ENCODE results near the gene PTPRD. TPM values are rescaled to one million over a fixed set of nuclear protein-coding genes. Genes with fewer than 3 reads are reported as not detected.
"Not testable (repeated sequence)": the region's sequence is repeated elsewhere in the genome, so short reads cannot be mapped to it uniquely, and the experiment has no call there.

The PTPRD gene
- total RNA-seq, 1 donor from 2014 or later = 6.9 TPM

DNA sequence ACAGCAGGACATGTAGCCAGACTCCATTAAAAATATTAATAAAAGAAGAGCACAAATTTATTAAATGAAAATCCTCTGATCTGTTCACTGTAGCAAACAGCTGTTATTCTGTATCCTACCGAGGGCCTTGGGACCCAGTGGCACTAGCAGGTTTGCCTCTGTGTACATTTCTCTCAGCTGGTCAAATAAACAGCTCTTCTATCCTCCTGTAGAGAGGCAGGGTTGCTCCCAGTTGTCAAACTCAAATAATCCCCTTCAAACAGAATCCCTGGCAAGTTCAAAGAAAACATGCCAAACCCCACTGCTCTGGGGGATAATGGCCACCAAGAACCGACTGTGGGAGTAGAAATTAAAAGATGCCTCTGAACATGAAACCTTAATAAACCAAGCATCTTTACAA lies 1551.2 kb downstream of the PTPRD start:
- intact Hi-C loops (cut with DNase I) = no loop called here
- no peak for DNase-seq (ENCODE audit: low spot score in 2 of 2)
- Histone ChIP-seq H3K27me3 (no peaks in the 10 kb centered on the region), H3K4me1 (no peaks in the 10 kb centered on the region), H3K4me3 (no peak overlapping the region), H3K36me3 (no peaks in the 10 kb centered on the region), H3K9me3 (no peaks in the 10 kb centered on the region), H3K27ac (no peak overlapping the region)
- TF ChIP-seq, protein P1, sequence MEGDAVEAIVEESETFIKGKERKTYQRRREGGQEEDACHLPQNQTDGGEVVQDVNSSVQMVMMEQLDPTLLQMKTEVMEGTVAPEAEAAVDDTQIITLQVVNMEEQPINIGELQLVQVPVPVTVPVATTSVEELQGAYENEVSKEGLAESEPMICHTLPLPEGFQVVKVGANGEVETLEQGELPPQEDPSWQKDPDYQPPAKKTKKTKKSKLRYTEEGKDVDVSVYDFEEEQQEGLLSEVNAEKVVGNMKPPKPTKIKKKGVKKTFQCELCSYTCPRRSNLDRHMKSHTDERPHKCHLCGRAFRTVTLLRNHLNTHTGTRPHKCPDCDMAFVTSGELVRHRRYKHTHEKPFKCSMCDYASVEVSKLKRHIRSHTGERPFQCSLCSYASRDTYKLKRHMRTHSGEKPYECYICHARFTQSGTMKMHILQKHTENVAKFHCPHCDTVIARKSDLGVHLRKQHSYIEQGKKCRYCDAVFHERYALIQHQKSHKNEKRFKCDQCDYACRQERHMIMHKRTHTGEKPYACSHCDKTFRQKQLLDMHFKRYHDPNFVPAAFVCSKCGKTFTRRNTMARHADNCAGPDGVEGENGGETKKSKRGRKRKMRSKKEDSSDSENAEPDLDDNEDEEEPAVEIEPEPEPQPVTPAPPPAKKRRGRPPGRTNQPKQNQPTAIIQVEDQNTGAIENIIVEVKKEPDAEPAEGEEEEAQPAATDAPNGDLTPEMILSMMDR (IDR thresholded peaks at IDR 0.05) = no peak

DNA sequence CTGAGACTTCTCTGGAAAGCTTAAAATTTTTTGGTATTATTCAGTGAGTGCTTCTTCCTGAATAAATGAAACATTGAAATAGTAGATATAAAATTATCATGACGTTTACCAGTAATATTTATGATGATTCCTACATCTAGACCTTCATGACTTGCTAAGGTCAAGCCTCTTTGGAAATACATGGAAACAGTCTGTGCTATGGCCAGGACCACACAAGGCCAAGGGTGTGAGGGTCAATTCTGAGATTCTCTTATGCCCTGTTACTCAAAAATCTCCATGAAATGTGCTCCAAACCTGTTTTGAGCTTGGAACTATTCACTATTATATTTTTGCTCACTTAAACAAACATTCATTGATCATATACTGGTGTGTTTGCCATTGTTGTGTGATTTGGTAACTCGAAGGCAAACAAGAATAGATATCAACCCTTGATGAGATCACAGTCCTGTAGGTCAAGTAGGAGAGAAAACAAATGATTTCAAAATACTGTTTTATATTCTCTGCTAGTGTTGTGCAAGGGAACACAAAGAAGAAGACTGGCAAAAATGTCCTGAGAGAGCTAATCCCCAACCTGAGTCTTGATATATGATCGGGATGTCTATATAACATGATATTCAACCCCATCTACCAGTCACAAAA lies 1558.3 kb downstream of the PTPRD start:
- H3K9me3 ChIP-seq = no peaks in the 10 kb centered on the region
- H3K4me3 ChIP-seq = no peak overlapping the region
- DNase-seq (ENCODE audit: low spot score in 2 of 2) = no peak
- no peaks in the 10 kb centered on the region for H3K4me1 ChIP-seq
- no peak overlapping the region for H3K27ac ChIP-seq
- TF ChIP-seq, protein P1 (IDR thresholded peaks at IDR 0.05) = no peak
- no peaks in the 10 kb centered on the region for H3K27me3 ChIP-seq
- intact Hi-C loops (cut with DNase I) = loop anchor here (5.0 kb wide), 1 partner anchor 37 kb away; no protein-coding TSS in a partner anchor
- no peaks in the 10 kb centered on the region for H3K36me3 ChIP-seq

DNA sequence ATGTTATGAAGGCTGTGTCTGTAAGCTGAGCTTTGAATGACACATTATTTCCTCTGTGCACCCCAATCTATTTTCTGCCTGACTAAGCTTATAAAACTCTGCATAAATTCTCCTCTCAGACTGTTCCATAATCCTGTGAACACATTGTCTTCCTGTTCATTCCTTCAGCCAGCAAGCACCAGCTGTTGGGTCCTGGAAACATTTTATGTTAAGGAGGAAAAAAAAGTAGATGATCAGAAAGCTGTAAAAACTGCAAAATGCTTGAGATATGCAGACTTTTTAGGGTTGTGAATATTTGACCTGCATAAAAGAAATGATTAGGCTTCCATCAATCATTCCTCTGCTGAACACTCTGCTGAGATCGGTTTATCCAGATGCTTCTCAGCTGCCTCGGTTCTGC lies 1567.2 kb downstream of the PTPRD start:
- no peaks in the 10 kb centered on the region for H3K9me3 ChIP-seq

DNA sequence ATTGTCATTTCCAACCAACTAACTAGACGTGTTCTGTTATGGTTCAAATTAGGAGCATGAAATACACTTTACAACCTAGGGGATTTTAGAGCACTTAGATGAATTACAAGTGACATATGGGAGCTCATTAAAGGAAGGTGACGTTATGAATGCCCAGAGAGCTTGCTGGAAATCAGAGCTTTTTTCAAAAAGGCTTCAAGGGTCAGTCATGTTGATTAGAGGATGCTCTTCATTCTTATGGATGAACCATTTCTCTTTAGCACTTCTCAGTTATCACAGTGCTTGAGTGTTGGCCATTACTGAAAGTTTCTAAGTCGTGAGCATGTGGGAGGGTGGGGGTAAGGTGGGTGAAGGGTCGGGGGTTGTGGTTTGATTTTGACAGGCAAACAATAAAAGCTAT lies 1567.7 kb downstream of the PTPRD start:
- Histone ChIP-seq H3K4me3 (no peak overlapping the region), H3K36me3 (no peaks in the 10 kb centered on the region), H3K4me1 (no peaks in the 10 kb centered on the region), H3K27me3 (no peaks in the 10 kb centered on the region), H3K9me3 (no peaks in the 10 kb centered on the region), H3K27ac (no peak overlapping the region)
- no peak for DNase-seq (ENCODE audit: low spot score in 2 of 2)
- intact Hi-C loops (cut with DNase I) = no loop called here
- TF ChIP-seq, protein P1 (IDR thresholded peaks at IDR 0.05) = no peak

More for the DNA sequence above, 1567.2 kb downstream of the PTPRD start:
- H3K36me3 ChIP-seq = no peaks in the 10 kb centered on the region
- intact Hi-C loops (cut with DNase I) = no loop called here
- TF ChIP-seq, protein P1 (IDR thresholded peaks at IDR 0.05) = no peak
- H3K4me1 ChIP-seq = no peaks in the 10 kb centered on the region
- H3K4me3 ChIP-seq = no peak overlapping the region
- no peak overlapping the region for H3K27ac ChIP-seq
- no peaks in the 10 kb centered on the region for H3K27me3 ChIP-seq
- no peak for DNase-seq (ENCODE audit: low spot score in 2 of 2)

DNA sequence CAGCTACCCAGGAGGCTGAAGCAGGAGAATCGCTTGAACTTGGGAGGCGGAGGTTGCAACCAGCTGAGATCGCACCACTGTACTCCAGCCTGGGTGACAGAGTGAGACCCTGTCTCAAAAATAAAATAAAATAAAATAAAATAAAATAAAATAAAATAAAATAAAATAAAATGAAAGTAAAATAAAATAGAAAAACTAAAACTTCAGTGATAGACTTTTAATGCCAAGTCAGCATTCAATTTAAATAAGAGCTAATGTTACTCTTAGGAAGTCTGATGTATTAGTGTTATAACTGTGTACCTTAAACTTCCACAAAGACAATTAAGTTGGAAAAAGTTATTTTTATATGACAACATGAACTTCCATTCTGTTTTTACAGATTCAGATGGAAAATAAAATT lies 1569.0 kb downstream of the PTPRD start:
- H3K4me3 ChIP-seq; H3K36me3 ChIP-seq; H3K27me3 ChIP-seq; H3K9me3 ChIP-seq; DNase-seq (ENCODE audit: low spot score in 2 of 2); intact Hi-C loops (cut with DNase I); H3K27ac ChIP-seq; H3K4me1 ChIP-seq: not testable (repeated sequence)

DNA sequence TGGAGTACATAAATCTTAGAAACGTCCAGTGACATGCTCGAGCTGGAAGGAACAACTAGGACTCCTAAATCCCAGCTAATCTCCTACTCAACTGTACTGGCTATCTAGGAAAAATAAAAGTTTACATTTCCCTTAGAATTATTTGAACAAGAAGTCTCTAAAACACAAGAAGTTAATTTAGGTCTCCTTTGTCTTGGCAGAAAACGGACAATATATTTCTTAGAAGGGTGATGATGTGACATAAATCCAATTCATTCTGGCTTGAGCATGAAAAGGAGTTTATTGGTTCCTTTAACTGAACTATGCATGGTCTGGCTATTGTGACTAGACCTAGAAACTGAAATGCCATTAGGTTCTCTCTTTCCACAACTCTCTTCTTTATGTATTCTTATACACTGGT lies 1571.0 kb downstream of the PTPRD start:
- TF ChIP-seq, protein P1 (IDR thresholded peaks at IDR 0.05) = no peak
- no peaks in the 10 kb centered on the region for H3K27me3 ChIP-seq
- intact Hi-C loops (cut with DNase I) = no loop called here
- H3K4me3 ChIP-seq = no peak overlapping the region
- no peaks in the 10 kb centered on the region for H3K9me3 ChIP-seq
- no peak overlapping the region for H3K27ac ChIP-seq
- no peak for DNase-seq (ENCODE audit: low spot score in 2 of 2)
- no peaks in the 10 kb centered on the region for H3K36me3 ChIP-seq
- H3K4me1 ChIP-seq = no peaks in the 10 kb centered on the region
